ENCODE data around the gene PLOD1.

DNA sequence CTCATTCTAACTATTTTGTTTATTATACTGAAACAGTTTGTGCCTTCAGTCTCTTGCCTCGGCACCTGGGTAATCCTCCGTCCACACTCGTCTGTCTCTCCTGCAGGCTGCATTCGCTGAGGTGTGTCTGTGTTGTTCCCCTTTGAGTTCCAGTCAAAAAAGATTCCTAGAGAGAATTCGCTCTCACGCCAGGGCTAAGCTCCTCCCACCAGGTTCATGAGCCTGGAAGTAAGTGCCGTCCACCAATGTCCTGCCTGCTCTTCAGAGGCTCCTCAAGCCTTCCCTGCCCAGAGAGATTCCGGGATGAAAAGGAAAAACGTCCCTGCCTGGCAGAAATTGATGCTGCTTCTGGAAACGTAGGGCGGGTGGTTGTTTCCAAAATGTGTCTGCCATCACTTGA, 21.2 kb upstream of the PLOD1 start:
- TF ChIP-seq, protein P1, sequence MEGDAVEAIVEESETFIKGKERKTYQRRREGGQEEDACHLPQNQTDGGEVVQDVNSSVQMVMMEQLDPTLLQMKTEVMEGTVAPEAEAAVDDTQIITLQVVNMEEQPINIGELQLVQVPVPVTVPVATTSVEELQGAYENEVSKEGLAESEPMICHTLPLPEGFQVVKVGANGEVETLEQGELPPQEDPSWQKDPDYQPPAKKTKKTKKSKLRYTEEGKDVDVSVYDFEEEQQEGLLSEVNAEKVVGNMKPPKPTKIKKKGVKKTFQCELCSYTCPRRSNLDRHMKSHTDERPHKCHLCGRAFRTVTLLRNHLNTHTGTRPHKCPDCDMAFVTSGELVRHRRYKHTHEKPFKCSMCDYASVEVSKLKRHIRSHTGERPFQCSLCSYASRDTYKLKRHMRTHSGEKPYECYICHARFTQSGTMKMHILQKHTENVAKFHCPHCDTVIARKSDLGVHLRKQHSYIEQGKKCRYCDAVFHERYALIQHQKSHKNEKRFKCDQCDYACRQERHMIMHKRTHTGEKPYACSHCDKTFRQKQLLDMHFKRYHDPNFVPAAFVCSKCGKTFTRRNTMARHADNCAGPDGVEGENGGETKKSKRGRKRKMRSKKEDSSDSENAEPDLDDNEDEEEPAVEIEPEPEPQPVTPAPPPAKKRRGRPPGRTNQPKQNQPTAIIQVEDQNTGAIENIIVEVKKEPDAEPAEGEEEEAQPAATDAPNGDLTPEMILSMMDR (IDR thresholded peaks at IDR 0.05), result no peak
- TF ChIP-seq POLR2A (IDR thresholded peaks at IDR 0.05), result no peak
- TF ChIP-seq EP300 (IDR thresholded peaks at IDR 0.05), result no peak

Data from tibial nerve (tissue), 4 donors.